ENCODE data around the gene TSHZ3.
A peak's percentile ranks its signal among the peaks of the same experiment; 100 is the strongest.

Gene TSHZ3

GRCh38 chr19:31313291-31314030 is 35.8 kb downstream of the TSHZ3 start:
- no peak for DNase-seq (ENCODE audit: low read depth)

- DNase-seq (ENCODE audit: low read depth), result no peak
Measured at GRCh38 chr19:31312677-31313244, 36.5 kb downstream of the TSHZ3 start.

GRCh38 chr19:31312009-31312676 is 37.1 kb downstream of the TSHZ3 start:
- peak; percentile 43 for DNase-seq (ENCODE audit: low read depth)

GRCh38 chr19:31310432-31311133 is 38.7 kb downstream of the TSHZ3 start:
- no peak for DNase-seq (ENCODE audit: low read depth)

GRCh38 chr19:31308781-31309180 is 40.5 kb downstream of the TSHZ3 start:
- DNase-seq (ENCODE audit: low read depth), result no peak

- DNase-seq (ENCODE audit: low read depth), result no peak
Measured at GRCh38 chr19:31307071-31307669, 42.1 kb downstream of the TSHZ3 start.

GRCh38 chr19:31306006-31306753 is 43.1 kb downstream of the TSHZ3 start:
- DNase-seq (ENCODE audit: low read depth), result no peak

GRCh38 chr19:31304831-31305312 is 44.4 kb downstream of the TSHZ3 start:
- no peak for DNase-seq (ENCODE audit: low read depth)

GRCh38 chr19:31303262-31303815 is 45.9 kb downstream of the TSHZ3 start:
- no peak for DNase-seq (ENCODE audit: low read depth)

GRCh38 chr19:31301306-31301980 is 47.8 kb downstream of the TSHZ3 start:
- no peak for DNase-seq (ENCODE audit: low read depth)

GRCh38 chr19:31300422-31300821 is 48.8 kb downstream of the TSHZ3 start:
- DNase-seq (ENCODE audit: low read depth), result no peak

GRCh38 chr19:31299665-31300064 is 49.6 kb downstream of the TSHZ3 start:
- DNase-seq (ENCODE audit: low read depth), result no peak

GRCh38 chr19:31297991-31298390 is 51.2 kb downstream of the TSHZ3 start:
- DNase-seq (ENCODE audit: low read depth), result no peak

- DNase-seq (ENCODE audit: low read depth), result no peak
Measured at GRCh38 chr19:31296741-31297390, 52.4 kb downstream of the TSHZ3 start.

- DNase-seq (ENCODE audit: low read depth), result no peak
Measured at GRCh38 chr19:31294189-31294588, 55.0 kb downstream of the TSHZ3 start.

- no peak for DNase-seq (ENCODE audit: low read depth)
Measured at GRCh38 chr19:31292639-31293185, 56.5 kb downstream of the TSHZ3 start.

GRCh38 chr19:31290931-31291590 is 58.2 kb downstream of the TSHZ3 start:
- DNase-seq (ENCODE audit: low read depth), result no peak

- no peak for DNase-seq (ENCODE audit: low read depth)
Measured at GRCh38 chr19:31289976-31290375, 59.3 kb downstream of the TSHZ3 start.

GRCh38 chr19:31289381-31289880 is 59.8 kb downstream of the TSHZ3 start:
- no peak for DNase-seq (ENCODE audit: low read depth)
